Panc1 (cell line): ENCODE data around the gene HOXC6.

Experiments used
- POLR2AphosphoS5 ChIP-seq: IDR thresholded peaks from 2 replicates; pipeline ENCODE4 v1.6.1; 2012; ENCODE audit warnings: mild to moderate bottlenecking, low read depth, low read length, moderate library complexity
- SIN3A ChIP-seq: IDR thresholded peaks from 2 replicates; pipeline ENCODE4 v1.6.1; 2012; ENCODE audit warnings: low read depth, mild to moderate bottlenecking, low read length, moderate library complexity, borderline replicate concordance; ENCODE audit not compliant: insufficient read depth
- TF ChIP-seq, protein P1 (sequence below), 2 experiments: IDR thresholded peaks; 2 replicates each; pipeline ENCODE4 v1.6.1; 2011 to 2012; ENCODE audit warnings: low read depth in 2 of 2, control low read depth in 1 of 2, low read length in 1 of 2, mild to moderate bottlenecking in 1 of 2, moderate library complexity in 1 of 2; ENCODE audit not compliant: insufficient read depth in 1 of 2
- TF ChIP-seq, protein P2 (sequence below): fragments of 450-650 bp; IDR thresholded peaks from 2 replicates; pipeline ENCODE4 v1.5.1; 2017; ENCODE audit warnings: mild to moderate bottlenecking

DNA sequence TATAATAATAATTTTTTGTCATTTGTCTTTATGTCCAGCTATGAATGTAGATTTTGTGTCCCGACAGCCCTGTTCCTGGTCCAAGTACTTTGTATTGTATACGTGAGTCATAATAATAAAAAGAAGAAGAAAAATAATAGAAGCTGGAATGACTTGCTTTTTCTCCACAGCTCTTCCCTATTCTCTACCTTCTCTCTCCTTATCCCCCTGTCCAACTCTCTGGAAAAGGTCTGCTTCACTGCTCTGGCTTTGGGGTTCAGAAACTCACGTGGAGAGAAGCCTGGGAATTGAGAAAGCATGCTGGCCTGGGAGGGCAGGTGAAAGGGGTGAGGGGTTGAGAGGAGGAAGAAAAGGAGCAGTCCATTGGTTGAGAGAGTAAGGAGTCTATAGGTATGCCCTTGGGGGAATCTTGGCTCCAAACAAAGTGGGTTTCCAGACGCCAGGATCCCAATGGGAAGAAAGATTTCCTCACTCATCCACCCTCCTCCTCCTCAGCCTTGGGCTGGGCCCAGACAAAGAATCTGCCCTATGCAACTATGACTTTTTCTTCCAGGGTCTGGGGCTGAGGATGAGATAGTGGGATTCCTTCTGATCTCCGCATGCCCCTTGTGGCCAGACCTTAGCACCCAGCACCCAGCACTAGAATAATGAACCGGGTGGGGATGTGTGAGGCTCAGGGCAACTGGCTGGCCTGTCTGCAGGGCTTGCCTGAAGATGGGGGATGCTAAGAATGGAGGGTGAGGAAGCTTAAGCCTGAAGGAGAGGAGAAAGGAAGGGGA is 15.4 kb upstream of the HOXC6 start:
- TF ChIP-seq, protein P1, sequence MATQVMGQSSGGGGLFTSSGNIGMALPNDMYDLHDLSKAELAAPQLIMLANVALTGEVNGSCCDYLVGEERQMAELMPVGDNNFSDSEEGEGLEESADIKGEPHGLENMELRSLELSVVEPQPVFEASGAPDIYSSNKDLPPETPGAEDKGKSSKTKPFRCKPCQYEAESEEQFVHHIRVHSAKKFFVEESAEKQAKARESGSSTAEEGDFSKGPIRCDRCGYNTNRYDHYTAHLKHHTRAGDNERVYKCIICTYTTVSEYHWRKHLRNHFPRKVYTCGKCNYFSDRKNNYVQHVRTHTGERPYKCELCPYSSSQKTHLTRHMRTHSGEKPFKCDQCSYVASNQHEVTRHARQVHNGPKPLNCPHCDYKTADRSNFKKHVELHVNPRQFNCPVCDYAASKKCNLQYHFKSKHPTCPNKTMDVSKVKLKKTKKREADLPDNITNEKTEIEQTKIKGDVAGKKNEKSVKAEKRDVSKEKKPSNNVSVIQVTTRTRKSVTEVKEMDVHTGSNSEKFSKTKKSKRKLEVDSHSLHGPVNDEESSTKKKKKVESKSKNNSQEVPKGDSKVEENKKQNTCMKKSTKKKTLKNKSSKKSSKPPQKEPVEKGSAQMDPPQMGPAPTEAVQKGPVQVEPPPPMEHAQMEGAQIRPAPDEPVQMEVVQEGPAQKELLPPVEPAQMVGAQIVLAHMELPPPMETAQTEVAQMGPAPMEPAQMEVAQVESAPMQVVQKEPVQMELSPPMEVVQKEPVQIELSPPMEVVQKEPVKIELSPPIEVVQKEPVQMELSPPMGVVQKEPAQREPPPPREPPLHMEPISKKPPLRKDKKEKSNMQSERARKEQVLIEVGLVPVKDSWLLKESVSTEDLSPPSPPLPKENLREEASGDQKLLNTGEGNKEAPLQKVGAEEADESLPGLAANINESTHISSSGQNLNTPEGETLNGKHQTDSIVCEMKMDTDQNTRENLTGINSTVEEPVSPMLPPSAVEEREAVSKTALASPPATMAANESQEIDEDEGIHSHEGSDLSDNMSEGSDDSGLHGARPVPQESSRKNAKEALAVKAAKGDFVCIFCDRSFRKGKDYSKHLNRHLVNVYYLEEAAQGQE (IDR thresholded peaks at IDR 0.05; ENCODE audit: insufficient read depth in 1 of 2, low read depth in 2 of 2, low read length in 1 of 2): 0 out of 4 replicates have a peak, but pooled peaks of 1 of the 2 experiments have one; percentile 24
- TF ChIP-seq, protein P2, sequence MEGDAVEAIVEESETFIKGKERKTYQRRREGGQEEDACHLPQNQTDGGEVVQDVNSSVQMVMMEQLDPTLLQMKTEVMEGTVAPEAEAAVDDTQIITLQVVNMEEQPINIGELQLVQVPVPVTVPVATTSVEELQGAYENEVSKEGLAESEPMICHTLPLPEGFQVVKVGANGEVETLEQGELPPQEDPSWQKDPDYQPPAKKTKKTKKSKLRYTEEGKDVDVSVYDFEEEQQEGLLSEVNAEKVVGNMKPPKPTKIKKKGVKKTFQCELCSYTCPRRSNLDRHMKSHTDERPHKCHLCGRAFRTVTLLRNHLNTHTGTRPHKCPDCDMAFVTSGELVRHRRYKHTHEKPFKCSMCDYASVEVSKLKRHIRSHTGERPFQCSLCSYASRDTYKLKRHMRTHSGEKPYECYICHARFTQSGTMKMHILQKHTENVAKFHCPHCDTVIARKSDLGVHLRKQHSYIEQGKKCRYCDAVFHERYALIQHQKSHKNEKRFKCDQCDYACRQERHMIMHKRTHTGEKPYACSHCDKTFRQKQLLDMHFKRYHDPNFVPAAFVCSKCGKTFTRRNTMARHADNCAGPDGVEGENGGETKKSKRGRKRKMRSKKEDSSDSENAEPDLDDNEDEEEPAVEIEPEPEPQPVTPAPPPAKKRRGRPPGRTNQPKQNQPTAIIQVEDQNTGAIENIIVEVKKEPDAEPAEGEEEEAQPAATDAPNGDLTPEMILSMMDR: peak; percentile 54
- TF ChIP-seq POLR2AphosphoS5: no peak; the same call in 1 of the 2 replicates
- TF ChIP-seq SIN3A: no peak
